Testis (tissue), 2 donors: Measurements from ENCODE around the gene SHLD2.

ENCODE experiments used
- CTCF ChIP-seq, 3 experiments: fragments of 450-650 bp in 2 of 3; fragments of 200-600 bp in 1 of 3; sonication (generic) in 1 of 3; IDR thresholded peaks; one replicate each; pipeline ENCODE4 v1.5.1; 2016 to 2019; ENCODE audit warnings: antibody characterized with exemption in 3 of 3, mild to moderate bottlenecking in 2 of 3, moderate library complexity in 1 of 3
- POLR2A ChIP-seq: fragments of 450-650 bp; IDR thresholded peaks from one replicate; pipeline ENCODE4 v1.6.1; 2017; ENCODE audit warnings: antibody characterized with exemption, mild to moderate bottlenecking, moderate library complexity

GRCh38 chr10:87060280-87060928 lies 34.6 kb upstream of the SHLD2 start:
- TF ChIP-seq POLR2A (no peak), CTCF (IDR thresholded peaks at IDR 0.05) (no peak)
